GM13977 (cell line): ENCODE data around the gene MYRIP.

Source experiments
- DNase-seq: peaks from one replicate; pipeline ENCODE4 v3.0.0; 2012; ENCODE audit warnings: low spot score
- in situ Hi-C: fragments of 300-500 bp; cut with MboI; formaldehyde crosslinking; loops from one replicate; pipeline ENCODE4 v1.12.0; 2022; ENCODE audit warnings: low sequenced_read_pairs, low pct_unique_long_range_greater_than_20kb, mixed read lengths, inconsistent platforms; ENCODE audit not compliant: unreplicated experiment
- TF ChIP-seq, protein P1 (sequence below): IDR thresholded peaks from 2 replicates; pipeline ENCODE4 v1.5.1; 2012; ENCODE audit warnings: mild to moderate bottlenecking, control low read depth; ENCODE audit not compliant: insufficient read depth; ENCODE audit errors: extremely low read depth, missing control alignments

MYRIP gene

DNA sequence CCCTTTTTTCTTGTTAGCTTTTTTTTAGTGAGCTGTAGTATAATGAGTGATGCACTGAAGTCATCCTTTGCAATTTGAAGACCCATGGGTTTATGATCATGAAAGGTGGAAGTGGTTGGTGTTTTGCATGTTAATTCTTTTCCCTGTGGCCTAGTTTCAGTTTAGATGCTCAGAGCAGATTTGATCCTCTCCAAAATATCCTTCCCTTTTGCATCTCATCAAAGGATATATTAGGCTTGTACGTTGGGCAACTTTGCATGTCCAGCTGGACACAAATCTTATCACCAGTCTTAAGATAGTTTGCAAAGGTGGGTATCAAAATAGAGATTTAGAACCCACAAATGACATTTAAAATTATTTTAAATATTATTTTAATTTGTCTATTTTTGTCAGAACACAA lies 72.7 kb downstream of the MYRIP start:
- in situ Hi-C loops: no loop called here
- TF ChIP-seq, protein P1, sequence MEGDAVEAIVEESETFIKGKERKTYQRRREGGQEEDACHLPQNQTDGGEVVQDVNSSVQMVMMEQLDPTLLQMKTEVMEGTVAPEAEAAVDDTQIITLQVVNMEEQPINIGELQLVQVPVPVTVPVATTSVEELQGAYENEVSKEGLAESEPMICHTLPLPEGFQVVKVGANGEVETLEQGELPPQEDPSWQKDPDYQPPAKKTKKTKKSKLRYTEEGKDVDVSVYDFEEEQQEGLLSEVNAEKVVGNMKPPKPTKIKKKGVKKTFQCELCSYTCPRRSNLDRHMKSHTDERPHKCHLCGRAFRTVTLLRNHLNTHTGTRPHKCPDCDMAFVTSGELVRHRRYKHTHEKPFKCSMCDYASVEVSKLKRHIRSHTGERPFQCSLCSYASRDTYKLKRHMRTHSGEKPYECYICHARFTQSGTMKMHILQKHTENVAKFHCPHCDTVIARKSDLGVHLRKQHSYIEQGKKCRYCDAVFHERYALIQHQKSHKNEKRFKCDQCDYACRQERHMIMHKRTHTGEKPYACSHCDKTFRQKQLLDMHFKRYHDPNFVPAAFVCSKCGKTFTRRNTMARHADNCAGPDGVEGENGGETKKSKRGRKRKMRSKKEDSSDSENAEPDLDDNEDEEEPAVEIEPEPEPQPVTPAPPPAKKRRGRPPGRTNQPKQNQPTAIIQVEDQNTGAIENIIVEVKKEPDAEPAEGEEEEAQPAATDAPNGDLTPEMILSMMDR: no peak
- no peak for DNase-seq

DNA sequence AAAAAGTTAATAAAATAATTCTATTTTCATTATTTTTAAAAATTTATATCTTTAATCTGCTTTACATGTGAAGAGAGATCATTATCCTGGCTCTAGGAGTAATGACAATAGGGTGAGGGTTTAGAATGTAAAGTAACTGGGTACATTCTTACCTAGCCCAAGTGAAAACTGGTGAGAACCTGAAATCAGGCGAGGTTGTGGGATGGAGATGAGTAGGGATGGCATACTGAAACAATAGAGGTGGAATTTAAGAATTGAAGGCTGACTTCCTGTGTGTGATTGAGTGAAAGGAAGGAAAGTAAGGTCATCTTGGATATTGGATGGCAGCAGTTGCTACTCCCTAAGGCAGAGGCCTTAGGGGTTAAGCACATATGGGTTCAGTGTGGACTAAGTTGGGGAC lies 82.7 kb downstream of the MYRIP start:
- TF ChIP-seq, protein P1: no peak
- no peak for DNase-seq
- in situ Hi-C loops: no loop called here

DNA sequence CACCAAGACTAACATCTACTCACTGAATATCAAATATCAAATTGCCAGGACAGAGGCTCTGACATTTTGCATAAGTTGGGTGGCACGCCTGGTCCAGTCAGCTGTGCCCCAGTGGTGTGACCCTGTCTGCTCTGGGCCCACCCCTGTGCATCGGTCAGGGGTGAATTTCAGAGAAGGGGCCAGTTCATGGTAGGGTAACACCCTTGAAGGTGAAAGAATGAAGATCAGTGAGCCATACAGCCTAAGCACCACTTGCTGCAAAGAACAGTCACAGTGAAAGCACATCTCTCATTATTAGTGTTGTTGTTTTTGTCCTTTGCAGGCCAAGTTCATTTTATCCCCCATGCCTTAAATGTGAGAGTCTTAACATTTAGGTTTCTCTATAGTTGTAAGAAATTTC lies 86.8 kb downstream of the MYRIP start:
- TF ChIP-seq, protein P1: no peak
- in situ Hi-C loops: no loop called here
- no peak for DNase-seq

DNA sequence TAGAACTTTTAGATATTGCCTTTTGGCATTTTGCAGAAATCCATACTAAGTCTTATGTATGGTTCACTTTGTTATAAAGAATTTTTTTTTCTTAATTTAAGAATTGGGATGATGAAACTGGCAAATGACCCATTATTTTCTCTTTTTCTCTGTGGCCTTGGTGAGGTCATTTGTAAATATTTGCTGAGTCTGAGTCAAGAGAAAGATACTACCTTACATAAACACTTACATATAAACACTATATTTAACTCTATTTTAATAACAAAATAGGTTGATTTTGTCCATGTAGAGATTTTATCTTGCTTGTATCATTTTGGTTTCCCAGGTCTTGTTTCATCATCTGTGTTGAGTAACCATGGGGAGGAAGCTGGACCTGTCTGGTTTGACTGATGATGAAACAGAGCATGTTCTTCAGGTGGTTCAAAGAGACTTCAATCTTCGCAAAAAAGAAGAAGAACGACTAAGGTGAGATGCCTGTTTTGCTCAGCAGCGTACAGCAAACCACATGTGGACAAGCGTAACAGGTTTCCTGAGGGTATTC lies 91.1 kb downstream of the MYRIP start:
- TF ChIP-seq, protein P1: no peak
- no peak for DNase-seq
- in situ Hi-C loops: no loop called here

DNA sequence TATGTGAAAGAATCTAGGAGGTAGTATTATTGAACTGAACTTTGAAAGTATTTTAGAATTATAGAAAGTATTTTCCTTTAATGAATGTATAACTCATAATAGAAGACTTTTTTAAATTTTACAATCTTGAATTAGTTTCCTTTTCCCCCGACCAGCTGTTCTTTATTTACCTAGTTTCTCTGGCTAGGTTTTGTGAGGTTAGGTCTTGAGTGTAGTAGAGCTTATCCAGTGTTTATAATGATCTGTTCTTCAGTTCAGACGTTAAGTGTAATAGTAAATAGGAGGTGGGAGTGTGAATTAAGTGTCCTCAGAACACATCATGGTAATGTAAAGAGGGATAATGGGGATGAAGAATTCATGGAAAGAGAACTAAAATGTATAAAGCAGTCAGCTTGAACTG lies 93.8 kb downstream of the MYRIP start:
- in situ Hi-C loops: no loop called here
- no peak for DNase-seq

DNA sequence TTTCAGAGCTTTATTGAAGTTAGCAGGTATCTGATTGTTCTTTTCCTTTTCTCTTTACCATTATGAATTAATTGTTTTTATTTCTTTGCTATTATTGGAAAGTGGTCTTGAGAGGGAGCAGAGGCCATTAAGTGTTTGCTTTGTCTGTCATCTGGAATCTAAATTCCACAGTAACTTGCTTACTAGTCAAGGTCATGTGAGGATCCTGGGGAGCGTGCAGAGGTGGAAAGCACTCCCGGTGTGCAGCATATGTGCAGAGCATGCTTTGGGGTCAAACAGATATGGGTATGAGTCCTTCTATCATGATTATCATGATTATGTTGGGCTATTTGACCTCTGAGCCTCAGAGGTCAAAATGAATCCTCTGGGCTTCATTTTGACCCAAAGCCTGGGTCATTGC lies 96.4 kb downstream of the MYRIP start:
- DNase-seq: no peak
- TF ChIP-seq, protein P1: no peak
- in situ Hi-C loops: no loop called here

More for the DNA sequence above, 93.8 kb downstream of the MYRIP start:
- TF ChIP-seq, protein P1: no peak

DNA sequence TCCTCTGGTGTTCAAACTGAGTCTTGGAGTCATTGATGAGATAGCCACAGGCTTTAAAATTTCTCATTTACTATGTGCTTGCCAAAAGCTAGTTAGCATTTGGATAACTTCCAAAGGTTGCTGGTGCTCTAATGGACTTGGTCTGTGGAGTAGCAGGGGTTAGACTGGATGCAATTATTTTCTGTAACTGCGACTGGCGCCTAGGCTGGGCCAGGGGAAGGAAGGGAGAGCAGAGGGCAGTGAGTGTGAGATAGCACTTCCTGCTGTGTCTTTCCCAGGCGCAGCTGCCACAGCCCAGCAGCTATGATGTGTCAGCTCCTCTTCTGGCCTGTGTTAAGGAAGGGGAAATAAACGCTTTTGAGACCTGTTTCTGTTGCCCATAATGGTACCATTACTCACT lies 98.6 kb downstream of the MYRIP start:
- in situ Hi-C loops: no loop called here
- TF ChIP-seq, protein P1: no peak

More for the DNA sequence above, 98.6 kb downstream of the MYRIP start:
- no peak for DNase-seq
